Measurements from ENCODE around the gene ROPN1L. TPM values are rescaled to one million over a fixed set of nuclear protein-coding genes. Genes with fewer than 3 reads are reported as not detected.

Gene ROPN1L
- total RNA-seq, 1 experiment from 2014 or later: 0.66 TPM

GRCh38 chr5:10432059-10433008, 9.3 kb upstream of the ROPN1L start:
- Histone ChIP-seq H3K27me3 (ENCODE audit: insufficient read depth, low read length) (no peaks in the 10 kb centered on the region), H3K9ac (ENCODE audit: low read length) (no peak overlapping the region), H3K9me3 (ENCODE audit: control insufficient read depth in 1 of 2, insufficient read depth in 1 of 2, low read depth in 1 of 2, low read length in 2 of 2) (no peaks in the 10 kb centered on the region), H3K9me2 (ENCODE audit: insufficient read depth) (no peaks in the 10 kb centered on the region), H3K4me2 (ENCODE audit: low read length) (no peak overlapping the region), H3K4me1 (ENCODE audit: control insufficient read depth in 1 of 2, insufficient read depth in 2 of 2, low read length in 2 of 2) (no peaks in the 10 kb centered on the region), H4K20me1 (ENCODE audit: insufficient read depth) (no peaks in the 10 kb centered on the region), H3K27ac (ENCODE audit: low read depth, low read length) (no peak overlapping the region), H3K79me2 (ENCODE audit: insufficient read depth, low read length) (no peaks in the 10 kb centered on the region), H2AFZ (ENCODE audit: low read depth, low read length, poor library complexity, severe bottlenecking) (no peak overlapping the region), H3K36me3 (ENCODE audit: control insufficient read depth in 1 of 2, insufficient read depth in 2 of 2, low read length in 2 of 2) (peaks cover 35 to 39% of the 10 kb centered on the region in 2 experiments), H3K4me3 (replicated peaks in 1 of 2; ENCODE audit: low read depth in 1 of 2, low read length in 2 of 2) (no peak overlapping the region)
- DNase-seq (ENCODE audit: low read depth, low spot score) (no peak), ATAC-seq (no peak)
- POLR2A ChIA-PET: no interaction called here
- intact Hi-C loops (cut with micrococcal nuclease): no loop called here
- TF ChIP-seq SRF (IDR thresholded peaks at IDR 0.05; ENCODE audit: low read depth) (no peak), RAD21 (IDR thresholded peaks at IDR 0.05; ENCODE audit: low read depth) (no peak), POLR2A (IDR thresholded peaks at IDR 0.05; ENCODE audit: borderline replicate concordance, extremely low read depth, insufficient read depth, insufficient read length) (no peak), ZNF274 (IDR thresholded peaks at IDR 0.05; ENCODE audit: low read depth, low read length) (no peak), CEBPB (IDR thresholded peaks at IDR 0.05; ENCODE audit: low read depth) (no peak), SIN3A (IDR thresholded peaks at IDR 0.05; ENCODE audit: low read depth) (no peak), EGR1 (IDR thresholded peaks at IDR 0.05; ENCODE audit: low read depth) (no peak), EZH2 (IDR thresholded peaks at IDR 0.05) (no peak), FOSL1 (IDR thresholded peaks at IDR 0.05; ENCODE audit: low read depth) (no peak), YY1 (IDR thresholded peaks at IDR 0.05; ENCODE audit: extremely low read depth, insufficient replicate concordance, low read depth, low read length) (no peak), ELF1 (IDR thresholded peaks at IDR 0.05; ENCODE audit: borderline replicate concordance, low read depth) (no peak), EZH2phosphoT487 (IDR thresholded peaks at IDR 0.05; ENCODE audit: borderline replicate concordance) (no peak), CBX3 (IDR thresholded peaks at IDR 0.05; ENCODE audit: low read depth) (no peak), POLR2AphosphoS5 (IDR thresholded peaks at IDR 0.05; ENCODE audit: low read depth, low read length) (no peak), JUND (IDR thresholded peaks at IDR 0.05) (no peak), TCF7L2 (IDR thresholded peaks at IDR 0.05; ENCODE audit: borderline replicate concordance, extremely low read depth, insufficient read depth, insufficient read length) (no peak)
- TF ChIP-seq, protein P1, sequence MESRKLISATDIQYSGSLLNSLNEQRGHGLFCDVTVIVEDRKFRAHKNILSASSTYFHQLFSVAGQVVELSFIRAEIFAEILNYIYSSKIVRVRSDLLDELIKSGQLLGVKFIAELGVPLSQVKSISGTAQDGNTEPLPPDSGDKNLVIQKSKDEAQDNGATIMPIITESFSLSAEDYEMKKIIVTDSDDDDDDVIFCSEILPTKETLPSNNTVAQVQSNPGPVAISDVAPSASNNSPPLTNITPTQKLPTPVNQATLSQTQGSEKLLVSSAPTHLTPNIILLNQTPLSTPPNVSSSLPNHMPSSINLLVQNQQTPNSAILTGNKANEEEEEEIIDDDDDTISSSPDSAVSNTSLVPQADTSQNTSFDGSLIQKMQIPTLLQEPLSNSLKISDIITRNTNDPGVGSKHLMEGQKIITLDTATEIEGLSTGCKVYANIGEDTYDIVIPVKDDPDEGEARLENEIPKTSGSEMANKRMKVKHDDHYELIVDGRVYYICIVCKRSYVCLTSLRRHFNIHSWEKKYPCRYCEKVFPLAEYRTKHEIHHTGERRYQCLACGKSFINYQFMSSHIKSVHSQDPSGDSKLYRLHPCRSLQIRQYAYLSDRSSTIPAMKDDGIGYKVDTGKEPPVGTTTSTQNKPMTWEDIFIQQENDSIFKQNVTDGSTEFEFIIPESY (IDR thresholded peaks at IDR 0.05; ENCODE audit: extremely low read depth, insufficient replicate concordance, low read length): no peak
- TF ChIP-seq, protein P2, sequence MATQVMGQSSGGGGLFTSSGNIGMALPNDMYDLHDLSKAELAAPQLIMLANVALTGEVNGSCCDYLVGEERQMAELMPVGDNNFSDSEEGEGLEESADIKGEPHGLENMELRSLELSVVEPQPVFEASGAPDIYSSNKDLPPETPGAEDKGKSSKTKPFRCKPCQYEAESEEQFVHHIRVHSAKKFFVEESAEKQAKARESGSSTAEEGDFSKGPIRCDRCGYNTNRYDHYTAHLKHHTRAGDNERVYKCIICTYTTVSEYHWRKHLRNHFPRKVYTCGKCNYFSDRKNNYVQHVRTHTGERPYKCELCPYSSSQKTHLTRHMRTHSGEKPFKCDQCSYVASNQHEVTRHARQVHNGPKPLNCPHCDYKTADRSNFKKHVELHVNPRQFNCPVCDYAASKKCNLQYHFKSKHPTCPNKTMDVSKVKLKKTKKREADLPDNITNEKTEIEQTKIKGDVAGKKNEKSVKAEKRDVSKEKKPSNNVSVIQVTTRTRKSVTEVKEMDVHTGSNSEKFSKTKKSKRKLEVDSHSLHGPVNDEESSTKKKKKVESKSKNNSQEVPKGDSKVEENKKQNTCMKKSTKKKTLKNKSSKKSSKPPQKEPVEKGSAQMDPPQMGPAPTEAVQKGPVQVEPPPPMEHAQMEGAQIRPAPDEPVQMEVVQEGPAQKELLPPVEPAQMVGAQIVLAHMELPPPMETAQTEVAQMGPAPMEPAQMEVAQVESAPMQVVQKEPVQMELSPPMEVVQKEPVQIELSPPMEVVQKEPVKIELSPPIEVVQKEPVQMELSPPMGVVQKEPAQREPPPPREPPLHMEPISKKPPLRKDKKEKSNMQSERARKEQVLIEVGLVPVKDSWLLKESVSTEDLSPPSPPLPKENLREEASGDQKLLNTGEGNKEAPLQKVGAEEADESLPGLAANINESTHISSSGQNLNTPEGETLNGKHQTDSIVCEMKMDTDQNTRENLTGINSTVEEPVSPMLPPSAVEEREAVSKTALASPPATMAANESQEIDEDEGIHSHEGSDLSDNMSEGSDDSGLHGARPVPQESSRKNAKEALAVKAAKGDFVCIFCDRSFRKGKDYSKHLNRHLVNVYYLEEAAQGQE (IDR thresholded peaks at IDR 0.05; ENCODE audit: low read depth): no peak
- TF ChIP-seq, protein P3, sequence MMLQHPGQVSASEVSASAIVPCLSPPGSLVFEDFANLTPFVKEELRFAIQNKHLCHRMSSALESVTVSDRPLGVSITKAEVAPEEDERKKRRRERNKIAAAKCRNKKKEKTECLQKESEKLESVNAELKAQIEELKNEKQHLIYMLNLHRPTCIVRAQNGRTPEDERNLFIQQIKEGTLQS (IDR thresholded peaks at IDR 0.05): no peak
- RAD21 ChIA-PET (ENCODE audit: low non-redundant PET in 1 of 2, low total read pairs in 2 of 2, uncharacterized antibody in 2 of 2, unreplicated experiment in 2 of 2): no interaction called here
- CTCF ChIA-PET: no interaction called here
- no TSS peak for BruUV-seq (replicated peaks)

All from HCT116 (cell line).